GM21515 (cell line): ENCODE measurements around the gene NMT2.

Experiments
- ATAC-seq: cut with Tn5 transposase; IDR thresholded peaks from one replicate; pipeline ENCODE4 v1.9.1; 2021; ENCODE audit not compliant: unreplicated experiment

NMT2 gene

GRCh38 chr10:15097011-15097812, 71.3 kb downstream of the NMT2 start, which contains the start of gene RPP38:
RPP38 (plus strand) TSS chr10:15097355; CDS start chr10:15103315, 5,960 bp downstream.
- peak; percentile 86 for ATAC-seq

- ATAC-seq, result peak; percentile 22
These were observed 71.9 kb downstream of the NMT2 start for GRCh38 chr10:15096661-15097010.

GRCh38 chr10:15092855-15093408, 75.6 kb downstream of the NMT2 start:
- ATAC-seq, result no peak

- no peak for ATAC-seq
These were observed 77.1 kb downstream of the NMT2 start for GRCh38 chr10:15091418-15091817.

GRCh38 chr10:15088428-15089261, 79.8 kb downstream of the NMT2 start, which contains the start of gene ACBD7:
ACBD7 (minus strand) TSS chr10:15088776; CDS start chr10:15088728, 48 bp downstream.
- peak; percentile 99 for ATAC-seq

- no peak for ATAC-seq
These were observed 84.0 kb downstream of the NMT2 start for GRCh38 chr10:15084502-15084922.

- ATAC-seq, result no peak
These were observed 84.6 kb downstream of the NMT2 start for GRCh38 chr10:15083674-15084501.

GRCh38 chr10:15075421-15075820, 93.1 kb downstream of the NMT2 start:
- ATAC-seq, result no peak

GRCh38 chr10:15072358-15072757, 96.1 kb downstream of the NMT2 start:
- no peak for ATAC-seq

GRCh38 chr10:15069230-15069629, 99.3 kb downstream of the NMT2 start:
- no peak for ATAC-seq

- no peak for ATAC-seq
These were observed 99.7 kb downstream of the NMT2 start for GRCh38 chr10:15068802-15069201.

- ATAC-seq, result no peak
These were observed 101.3 kb downstream of the NMT2 start for GRCh38 chr10:15067154-15067553.

GRCh38 chr10:15060638-15061037, 107.9 kb downstream of the NMT2 start:
- ATAC-seq, result no peak

- ATAC-seq, result no peak
These were observed 108.6 kb downstream of the NMT2 start for GRCh38 chr10:15059914-15060313.

GRCh38 chr10:15058689-15059088, 109.8 kb downstream of the NMT2 start:
- no peak for ATAC-seq
